ENCODE results near the gene PSMD8.

The PSMD8 gene

DNA sequence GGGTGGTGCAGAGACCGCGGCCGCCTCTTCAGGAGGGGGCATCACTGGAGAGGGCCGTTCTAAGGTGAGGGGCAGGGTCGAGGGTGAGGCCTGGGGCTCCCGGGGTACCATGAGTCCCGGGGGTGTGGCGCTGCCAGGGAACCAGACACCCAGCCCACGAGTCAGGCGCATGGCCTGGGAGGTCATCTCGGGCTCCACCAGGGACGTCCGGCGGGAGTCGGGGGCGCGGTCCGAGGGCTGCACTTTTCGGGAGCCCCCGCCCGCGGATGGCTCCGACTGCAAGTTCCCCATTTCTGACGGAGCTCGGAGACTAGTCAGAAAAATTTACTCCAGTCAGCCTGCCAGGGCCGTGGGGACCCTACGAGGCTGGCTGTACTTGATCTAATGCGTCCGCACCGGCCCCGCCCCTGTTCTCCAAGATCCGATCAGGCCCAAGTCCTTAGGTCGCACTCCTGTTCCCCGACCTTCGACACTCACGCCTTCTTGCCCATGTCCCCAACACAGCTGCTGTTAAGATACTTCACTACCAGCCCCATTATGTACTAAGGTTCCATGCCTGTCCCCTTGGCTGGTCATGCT, 12.7 kb downstream of the PSMD8 start:
- no peak for DNase-seq (ENCODE audit: insufficient read length, low spot score)
- no peak for FAIRE-seq

GRCh38 chr19:38387550-38388348, 13.4 kb downstream of the PSMD8 start, which contains the start of gene GGN:
Gene GGN (minus strand): TSS chr19:38388034. CDS start chr19:38387261, 773 bp downstream.
- FAIRE-seq = peak; percentile 91

GRCh38 chr19:38388349-38389100, 14.2 kb downstream of the PSMD8 start, which contains the start of gene SPRED3:
Gene SPRED3 (plus strand): TSS chr19:38388697. CDS start chr19:38390303, 1,606 bp downstream.
- DNase-seq (ENCODE audit: insufficient read length, low spot score) (no peak), FAIRE-seq (no peak)

More at GRCh38 chr19:38387550-38388348, 13.4 kb downstream of the PSMD8 start, which contains the start of gene GGN:
- peak; percentile 93 for DNase-seq (ENCODE audit: insufficient read length, low spot score)

GRCh38 chr19:38389101-38389925, 14.9 kb downstream of the PSMD8 start:
- no peak for FAIRE-seq
- no peak for DNase-seq (ENCODE audit: insufficient read length, low spot score)

- FAIRE-seq (no peak), DNase-seq (ENCODE audit: insufficient read length, low spot score) (no peak)
Observed at GRCh38 chr19:38389957-38390924, 15.9 kb downstream of the PSMD8 start.

DNA sequence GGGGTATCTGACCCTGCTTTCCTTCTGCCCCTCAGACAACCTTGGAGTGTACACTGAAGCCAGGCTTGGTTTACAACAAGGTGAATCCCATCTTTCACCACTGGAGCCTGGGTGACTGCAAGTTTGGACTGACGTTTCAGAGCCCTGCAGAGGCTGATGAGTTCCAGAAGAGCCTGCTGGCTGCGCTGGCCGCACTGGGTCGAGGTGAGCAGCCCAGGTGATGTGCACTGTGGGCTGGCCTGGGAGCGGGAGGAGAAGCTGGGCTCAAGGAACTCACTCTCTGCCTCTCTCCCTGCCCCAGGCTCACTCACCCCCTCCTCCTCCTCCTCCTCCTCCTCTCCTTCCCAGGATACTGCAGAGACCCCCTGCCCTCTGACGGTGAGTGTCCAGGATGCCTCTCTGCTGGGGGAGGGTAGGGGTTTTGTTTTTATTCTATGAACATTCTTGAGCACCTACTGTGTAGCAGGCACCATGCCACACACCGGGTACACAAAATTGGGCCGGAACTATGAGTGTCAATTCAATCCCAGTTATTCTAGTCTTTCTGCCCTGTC, 17.6 kb downstream of the PSMD8 start:
- FAIRE-seq (no peak), DNase-seq (ENCODE audit: insufficient read length, low spot score) (no peak)

DNA sequence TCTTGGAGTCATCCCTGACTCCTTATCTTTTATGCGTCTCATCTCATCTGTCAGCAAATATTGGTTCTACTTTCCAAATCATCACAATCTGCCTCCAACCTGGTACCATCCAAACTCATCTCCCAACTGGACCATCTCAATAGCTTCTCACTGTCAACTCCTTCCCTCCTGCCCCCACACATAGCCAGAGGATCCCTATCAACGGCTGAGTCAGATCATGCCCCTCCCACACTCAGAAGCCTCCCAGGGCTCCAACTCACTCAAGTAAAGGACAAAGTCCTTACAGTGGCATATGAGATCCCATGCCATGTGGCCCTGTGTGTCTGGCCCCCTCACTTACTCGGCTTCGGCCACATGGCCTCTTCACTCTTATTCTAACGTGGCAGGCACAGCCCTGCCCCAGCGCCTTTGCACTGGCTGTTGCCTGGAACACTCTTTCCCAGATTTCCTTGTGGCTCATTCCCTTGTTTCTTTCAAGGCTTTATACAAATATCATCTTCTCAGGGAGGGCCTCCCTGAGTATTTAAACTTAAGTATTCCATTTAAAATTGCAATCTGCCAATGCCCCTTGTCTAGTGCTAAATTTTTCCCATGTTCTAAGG, 18.4 kb downstream of the PSMD8 start:
- DNase-seq (ENCODE audit: insufficient read length, low spot score) (no peak), FAIRE-seq (no peak)

- DNase-seq (ENCODE audit: insufficient read length, low spot score) (no peak), FAIRE-seq (no peak)
Observed at GRCh38 chr19:38394488-38394887, 20.1 kb downstream of the PSMD8 start.

- DNase-seq (ENCODE audit: insufficient read length, low spot score) (no peak), FAIRE-seq (no peak)
Observed at GRCh38 chr19:38395381-38396114, 21.2 kb downstream of the PSMD8 start.

DNA sequence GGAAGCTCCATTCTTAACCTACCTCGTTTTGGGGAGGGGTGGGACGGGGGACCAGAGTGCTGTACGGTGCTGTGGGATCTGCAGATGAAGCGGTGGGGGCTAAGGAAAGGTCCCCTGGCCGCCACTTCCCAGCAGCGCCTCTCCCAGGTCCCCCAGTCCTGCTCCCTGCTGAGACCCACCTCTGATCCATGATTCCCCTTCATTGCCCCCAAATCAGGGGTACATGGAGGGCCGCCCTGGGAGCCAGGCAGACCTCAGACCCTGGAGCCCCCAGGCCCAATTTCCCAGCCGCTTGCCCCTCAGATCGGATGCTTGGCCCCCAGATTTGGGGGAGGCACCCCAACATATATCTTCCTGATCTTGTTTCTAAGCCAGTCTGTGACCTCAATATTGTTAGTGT, 24.7 kb downstream of the PSMD8 start:
- FAIRE-seq (no peak), DNase-seq (ENCODE audit: insufficient read length, low spot score) (no peak)

DNA sequence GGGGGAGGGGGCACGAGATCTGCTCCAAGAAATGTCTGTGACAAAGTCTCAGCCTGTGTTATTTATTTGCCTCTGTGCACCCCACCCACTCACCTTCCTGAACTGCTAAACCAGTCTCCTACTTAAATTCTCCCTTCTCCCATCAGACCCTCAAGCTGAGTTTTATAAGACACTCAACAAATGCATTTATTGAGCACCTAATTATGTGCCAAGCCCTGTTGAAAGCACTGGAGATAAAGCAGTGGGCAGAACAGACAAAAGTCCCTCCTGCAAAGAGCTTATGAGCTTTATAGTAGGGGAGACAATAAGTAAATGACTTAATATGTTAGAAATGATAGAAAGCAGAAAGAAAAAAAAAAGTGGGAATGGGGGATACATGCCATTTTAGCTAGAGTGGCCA, 25.2 kb downstream of the PSMD8 start:
- FAIRE-seq (no peak), DNase-seq (ENCODE audit: insufficient read length, low spot score) (no peak)

DNA sequence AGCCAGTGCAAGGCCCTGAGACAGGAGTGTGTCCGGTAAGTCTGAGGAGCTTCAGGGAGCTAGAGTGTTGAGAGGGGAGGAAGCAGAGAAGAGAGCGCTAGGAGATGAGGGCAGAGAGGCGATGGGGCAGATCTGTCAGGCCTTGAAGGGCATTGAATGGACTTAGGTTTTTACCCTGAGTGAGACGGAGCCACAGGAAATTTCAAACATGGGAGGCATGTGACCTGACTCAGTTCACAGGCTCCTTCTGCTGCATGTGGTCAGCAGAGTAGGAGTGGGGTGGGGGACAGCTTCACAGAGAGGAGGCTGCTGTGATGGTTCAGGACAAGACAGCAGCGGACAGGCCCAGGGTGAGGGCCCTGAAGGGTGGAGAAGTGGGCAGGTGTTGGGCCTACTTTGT, 26.0 kb downstream of the PSMD8 start:
- FAIRE-seq = no peak
- no peak for DNase-seq (ENCODE audit: insufficient read length, low spot score)

DNA sequence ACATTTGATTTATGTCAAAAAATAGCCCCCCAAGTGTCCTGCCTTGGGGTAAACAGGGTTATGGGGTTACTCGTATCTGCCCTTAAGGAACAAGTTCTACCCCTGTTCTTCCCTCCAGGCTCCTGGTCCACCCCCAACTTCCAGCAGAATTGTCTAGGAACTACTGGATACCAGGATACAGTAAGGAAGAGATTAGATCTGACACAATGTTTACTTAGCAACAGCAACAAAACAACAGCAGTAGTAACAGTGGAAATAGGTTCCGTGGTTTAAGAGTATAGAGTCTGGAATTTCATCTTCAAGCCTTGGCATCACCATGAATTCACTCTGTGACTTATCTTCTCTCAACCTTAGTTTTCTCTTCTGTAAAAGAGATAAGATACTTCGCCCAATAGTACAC, 26.8 kb downstream of the PSMD8 start:
- FAIRE-seq = no peak
- DNase-seq (ENCODE audit: insufficient read length, low spot score) = no peak

DNA sequence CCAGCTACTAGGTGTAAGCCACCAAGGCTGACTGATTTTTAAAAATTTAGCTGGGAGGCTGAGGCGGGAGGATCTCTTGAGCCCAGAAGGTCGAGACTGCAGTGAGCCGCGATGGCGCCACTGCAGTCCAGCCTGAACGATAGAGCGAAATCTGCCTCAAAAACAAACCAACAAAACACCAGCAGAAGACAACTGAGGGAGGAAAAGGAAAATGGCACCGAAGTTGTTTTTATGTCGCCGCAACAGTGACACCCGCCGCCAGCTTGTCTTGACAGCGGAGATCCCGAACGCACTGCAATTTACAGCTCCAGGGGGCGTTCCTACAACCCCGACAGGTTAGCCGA, 28.2 kb downstream of the PSMD8 start:
- no peak for DNase-seq (ENCODE audit: insufficient read length, low spot score)
- peak; percentile 98 for FAIRE-seq

DNA sequence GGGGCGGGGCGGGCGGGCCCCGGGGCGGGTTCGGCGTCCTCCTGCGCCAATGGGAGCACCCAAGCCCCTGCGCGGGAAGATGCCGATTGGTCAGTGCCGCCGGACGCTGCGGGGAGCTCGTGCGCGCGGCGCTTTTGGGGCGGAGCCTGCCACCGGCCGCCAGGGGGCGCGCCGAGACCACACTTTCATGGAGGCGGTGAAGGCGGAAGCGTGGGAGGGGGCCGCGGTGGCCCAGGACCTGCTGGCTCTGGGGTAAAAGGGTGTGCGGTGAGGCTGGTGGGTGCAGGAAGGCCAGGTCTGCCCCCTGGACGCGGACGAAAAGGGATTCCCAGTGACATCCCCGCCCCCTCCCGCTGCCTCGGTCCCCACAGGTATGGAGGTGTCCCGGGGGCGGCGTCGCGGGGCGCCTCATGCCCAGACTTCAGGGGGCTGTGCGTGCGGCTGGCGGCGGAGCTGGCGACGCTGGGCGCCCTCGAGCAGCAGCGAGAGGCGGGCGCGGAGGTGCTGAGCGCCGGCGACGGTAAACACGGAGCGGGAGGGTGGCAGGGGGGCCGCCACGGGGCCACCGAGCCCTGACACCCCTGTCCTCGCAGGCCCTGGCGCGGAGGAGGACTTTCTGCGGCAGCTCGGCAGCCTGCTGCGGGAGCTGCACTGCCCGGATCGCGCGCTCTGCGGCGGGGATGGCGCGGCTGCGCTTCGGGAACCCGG, 28.8 kb downstream of the PSMD8 start, which contains the start of gene FAM98C:
FAM98C (plus strand) TSS at position 127 of the 708 bp plus-strand sequence; CDS start at position 188, 61 bp downstream.
- peak; percentile 100 for DNase-seq (ENCODE audit: insufficient read length, low spot score)
- no peak for FAIRE-seq

GRCh38 chr19:38404858-38405257, 30.5 kb downstream of the PSMD8 start:
- no peak for DNase-seq (ENCODE audit: insufficient read length, low spot score)
- FAIRE-seq = no peak

DNA sequence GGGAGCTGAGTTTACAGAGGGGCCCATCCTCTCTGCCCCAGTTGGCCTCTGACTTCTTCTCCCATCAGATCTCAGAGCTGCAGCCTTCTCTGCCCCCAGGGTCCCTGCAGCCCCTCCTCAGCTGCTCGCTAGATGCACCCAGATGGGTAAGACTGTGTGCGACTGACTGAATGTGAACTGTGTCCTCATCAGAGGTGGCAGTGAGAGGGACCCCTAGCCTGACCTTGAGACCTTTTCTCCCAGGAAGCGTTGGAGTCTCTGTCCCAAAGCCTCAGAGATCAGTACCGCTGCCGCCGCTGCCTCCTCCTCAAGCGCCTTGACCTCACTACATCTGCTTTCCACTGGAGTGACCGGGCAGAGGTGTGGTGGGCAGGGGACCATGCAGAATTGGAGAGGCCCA, 30.9 kb downstream of the PSMD8 start:
- FAIRE-seq = no peak
- no peak for DNase-seq (ENCODE audit: insufficient read length, low spot score)

Measured in GM19239 (cell line).